Amniotic stem cell (primary cell): ENCODE data around the gene ZNF594.
"Not testable (repeated sequence)": the region's sequence is repeated elsewhere in the genome, so short reads cannot be mapped to it uniquely, and the experiment has no call there.

Experiments used
- DNase-seq: peaks from one replicate; lab custom pipeline; 2025; lab: John Stamatoyannopoulos, UW

The ZNF594 gene

GRCh38 chr17:5201011-5201410 lies 9.3 kb upstream of the ZNF594 start:
- DNase-seq = no peak

- DNase-seq = no peak
These were observed 8.7 kb upstream of the ZNF594 start for GRCh38 chr17:5200360-5200759.

- no peak for DNase-seq
These were observed 6.8 kb upstream of the ZNF594 start for GRCh38 chr17:5198472-5198871.

- DNase-seq = peak; percentile 33
These were observed 2.7 kb upstream of the ZNF594 start for GRCh38 chr17:5194346-5194745.

DNA sequence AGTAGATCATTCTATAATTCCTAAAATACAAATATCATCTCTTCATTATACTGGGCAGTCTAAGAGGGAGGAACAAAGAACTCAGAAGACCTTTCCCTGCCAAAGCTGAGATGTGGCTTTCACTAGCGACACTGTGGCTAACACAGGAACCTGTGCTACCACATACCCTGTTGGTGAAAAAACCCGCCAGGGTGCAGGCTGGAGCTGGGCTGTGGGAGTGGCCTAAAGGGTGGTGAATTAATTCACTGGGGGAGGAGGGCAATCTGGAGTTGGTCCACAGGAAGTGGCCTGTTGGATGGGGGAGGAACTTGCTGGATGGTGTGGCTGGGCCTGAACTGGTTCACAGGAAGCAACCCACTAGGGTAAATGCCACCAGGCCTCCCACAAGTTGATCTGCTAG lies 7.4 kb downstream of the ZNF594 start:
- no peak for DNase-seq

DNA sequence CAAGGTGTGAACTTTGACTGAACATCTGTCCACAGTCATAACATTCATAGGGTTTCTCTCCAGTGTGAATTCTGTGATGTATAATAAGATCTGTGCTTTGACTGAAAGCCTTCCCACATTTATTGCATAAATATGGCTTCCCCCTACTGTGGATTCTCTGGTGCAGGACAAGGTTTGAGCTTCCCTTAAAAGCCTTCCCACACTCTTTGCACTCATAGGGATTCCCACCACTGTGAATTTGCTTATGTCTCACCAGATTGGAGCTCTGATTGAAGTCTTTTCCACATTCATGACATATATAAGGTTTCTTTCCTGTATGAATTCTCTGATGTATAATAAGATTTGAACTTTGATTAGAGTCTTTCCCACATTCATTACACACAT lies 8.3 kb downstream of the ZNF594 start:
- no peak for DNase-seq

DNA sequence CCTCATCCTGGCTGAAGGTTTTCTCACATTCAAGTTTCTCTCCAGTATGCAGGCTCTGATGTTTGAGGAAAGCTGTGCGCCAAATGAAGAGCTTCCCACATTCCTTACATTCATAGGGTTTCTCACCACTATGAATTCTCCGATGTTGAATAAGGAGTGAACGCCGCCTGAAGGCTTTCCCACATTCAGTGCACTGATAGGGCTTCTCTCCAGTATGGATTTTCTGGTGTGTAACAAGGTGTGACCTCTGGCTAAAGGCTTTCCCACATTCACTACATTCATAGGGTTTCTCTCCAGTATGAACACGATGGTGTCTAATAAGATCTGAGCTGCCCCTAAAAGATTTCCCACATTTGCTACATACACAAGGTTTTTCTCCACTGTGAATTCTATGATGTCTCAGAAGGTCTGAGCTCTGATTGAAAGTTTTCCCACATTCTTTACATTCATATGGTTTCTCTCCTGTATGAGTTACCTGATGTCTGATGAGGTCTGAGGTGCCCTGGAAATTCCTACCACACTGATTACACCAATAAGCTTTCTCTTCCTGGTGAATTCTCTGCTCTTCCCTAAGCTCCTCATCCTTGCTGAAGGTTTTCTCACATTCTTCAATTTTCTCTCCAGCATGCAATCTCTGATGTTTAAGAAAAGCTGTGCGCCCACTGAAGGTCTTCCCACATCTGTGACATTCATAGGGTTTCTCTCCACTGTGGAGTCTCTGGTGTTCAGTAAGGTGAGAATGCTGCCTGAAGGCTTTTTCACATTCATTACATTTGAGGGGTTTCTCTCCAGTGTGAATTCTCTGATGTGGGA lies 8.9 kb downstream of the ZNF594 start:
- no peak for DNase-seq

DNA sequence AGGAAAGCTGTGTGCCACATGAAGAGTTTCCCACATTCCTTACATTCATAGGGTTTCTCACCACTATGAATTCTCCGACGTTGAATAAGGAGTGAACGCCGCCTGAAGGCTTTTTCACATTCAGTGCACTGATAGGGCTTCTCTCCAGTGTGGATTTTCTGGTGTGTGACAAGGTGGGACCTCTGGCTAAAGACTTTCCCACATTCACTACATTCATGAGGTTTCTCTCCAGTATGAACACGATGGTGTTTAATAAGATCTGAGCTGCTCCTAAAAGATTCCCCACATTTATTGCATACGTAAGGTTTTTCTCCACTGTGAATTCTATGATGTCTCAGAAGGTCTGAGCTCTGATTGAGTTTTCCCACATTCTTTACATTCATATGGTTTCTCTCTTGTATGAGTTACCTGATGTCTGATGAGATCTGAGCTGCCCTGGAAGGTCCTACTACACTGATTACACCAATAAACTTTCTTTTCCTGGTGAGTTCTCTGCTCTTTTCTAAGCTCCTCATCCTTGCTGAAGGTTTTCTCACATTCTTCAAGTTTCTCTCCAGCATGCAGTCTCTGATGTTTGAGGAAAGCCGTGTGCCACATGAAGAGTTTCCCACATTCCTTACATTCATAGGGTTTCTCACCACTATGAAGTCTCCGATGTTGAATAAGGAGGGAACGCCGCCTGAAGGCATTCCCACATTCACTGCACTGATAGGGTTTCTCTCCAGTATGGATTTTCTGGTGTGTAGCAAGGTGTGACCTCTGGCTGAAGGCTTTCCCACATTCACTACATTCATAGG lies 10.0 kb downstream of the ZNF594 start:
- no peak for DNase-seq

- DNase-seq = no peak
These were observed 12.7 kb downstream of the ZNF594 start for GRCh38 chr17:5179003-5179402.

DNA sequence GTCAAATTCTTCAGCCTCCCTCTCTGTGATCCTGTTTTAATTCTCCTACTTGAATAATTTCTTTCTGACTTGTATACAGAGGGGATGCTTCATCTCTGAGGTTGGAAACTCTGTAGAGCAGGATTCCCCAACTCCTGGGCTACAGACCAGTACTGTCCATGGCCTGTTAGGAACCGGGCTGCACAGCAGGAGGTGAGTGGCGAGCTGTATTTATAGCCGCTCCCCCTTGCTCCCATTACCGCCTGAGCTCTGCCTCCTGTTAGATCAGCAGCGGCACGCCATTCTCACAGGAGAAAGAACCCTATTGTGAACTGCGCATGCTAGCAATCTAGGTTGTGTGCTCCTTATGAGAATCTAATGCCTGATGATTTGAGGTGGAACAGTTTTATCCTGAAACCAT lies 16.6 kb downstream of the ZNF594 start:
- DNase-seq = not testable (repeated sequence)

DNA sequence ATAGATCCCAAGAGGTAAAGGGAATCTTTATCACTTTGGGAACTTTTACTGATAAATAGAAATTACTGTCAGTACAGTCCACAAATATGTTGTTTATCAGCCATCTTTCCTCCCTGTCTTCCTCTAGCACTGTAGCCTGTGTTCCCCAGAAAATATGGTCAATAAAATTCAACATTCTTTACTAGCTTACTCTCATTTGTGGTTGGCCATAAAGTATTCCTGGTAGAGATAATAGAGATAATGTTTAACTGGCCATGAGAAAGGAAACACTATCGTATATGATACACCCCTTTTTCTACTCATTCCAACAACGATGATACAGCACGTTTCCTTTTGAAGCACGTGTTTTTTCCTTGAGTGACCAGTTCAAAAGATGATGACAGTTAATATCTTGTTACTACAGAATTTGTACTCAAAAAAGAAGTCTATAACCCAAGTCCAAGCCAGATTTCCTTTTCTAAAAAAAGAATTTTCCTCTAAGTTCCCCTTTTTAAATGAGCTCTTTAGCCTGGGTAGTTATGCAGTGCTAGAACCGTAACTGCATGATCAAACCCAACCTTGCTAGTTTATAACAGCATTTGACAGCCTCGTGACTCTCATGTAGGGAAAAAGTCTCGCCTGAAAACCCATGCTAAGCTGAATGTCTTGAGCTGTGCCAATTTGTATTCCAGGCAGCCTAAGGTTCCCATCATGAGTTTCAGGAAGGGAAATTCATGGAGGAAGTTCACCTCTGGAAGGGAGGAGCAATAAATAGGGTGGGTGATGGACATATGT lies 25.7 kb downstream of the ZNF594 start:
- DNase-seq = not testable (repeated sequence)

DNA sequence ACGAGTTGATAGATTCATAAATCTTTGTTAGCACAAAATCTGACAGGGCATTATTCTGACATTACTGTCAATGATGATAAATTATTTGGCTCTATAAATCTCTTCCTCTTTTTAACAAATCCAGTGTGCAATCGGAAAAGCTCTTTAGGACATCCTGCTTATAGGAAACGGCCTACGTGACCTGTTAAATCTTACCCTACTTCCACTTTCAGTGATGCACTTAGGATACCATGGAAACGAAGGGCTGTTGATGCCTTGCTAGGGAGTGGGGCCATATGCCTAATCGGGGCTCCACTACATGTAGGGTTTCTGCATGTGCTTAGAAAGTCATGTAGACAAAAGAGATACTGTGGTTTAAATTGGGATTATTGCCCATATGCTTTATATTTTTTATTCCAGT lies 27.2 kb downstream of the ZNF594 start:
- no peak for DNase-seq

- not testable (repeated sequence) for DNase-seq
These were observed 29.9 kb downstream of the ZNF594 start for GRCh38 chr17:5161793-5162192.

- not testable (repeated sequence) for DNase-seq
These were observed 31.0 kb downstream of the ZNF594 start for GRCh38 chr17:5160702-5161101.

DNA sequence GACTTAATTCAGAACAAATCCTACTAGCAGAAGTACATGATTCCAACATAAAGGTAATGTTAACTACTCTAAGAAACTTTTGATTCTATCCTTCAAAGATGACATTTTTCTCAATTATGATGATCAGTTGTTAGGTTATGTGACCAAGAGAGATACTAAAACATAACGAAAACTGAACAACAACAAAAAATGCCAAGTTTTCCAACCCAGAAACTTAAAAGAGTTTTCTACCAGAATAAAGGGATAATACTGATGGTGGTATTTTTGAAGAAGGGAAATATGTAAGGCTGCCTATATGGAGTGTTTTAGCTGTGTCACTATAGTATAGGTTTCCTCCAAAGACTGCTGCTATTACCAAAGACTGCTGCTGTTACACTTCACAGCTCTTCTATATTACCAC lies 45.5 kb downstream of the ZNF594 start:
- DNase-seq = not testable (repeated sequence)

- DNase-seq = not testable (repeated sequence)
These were observed 48.8 kb downstream of the ZNF594 start for GRCh38 chr17:5142877-5143276.

GRCh38 chr17:5139458-5139732 lies 52.3 kb downstream of the ZNF594 start:
- DNase-seq = no peak

DNA sequence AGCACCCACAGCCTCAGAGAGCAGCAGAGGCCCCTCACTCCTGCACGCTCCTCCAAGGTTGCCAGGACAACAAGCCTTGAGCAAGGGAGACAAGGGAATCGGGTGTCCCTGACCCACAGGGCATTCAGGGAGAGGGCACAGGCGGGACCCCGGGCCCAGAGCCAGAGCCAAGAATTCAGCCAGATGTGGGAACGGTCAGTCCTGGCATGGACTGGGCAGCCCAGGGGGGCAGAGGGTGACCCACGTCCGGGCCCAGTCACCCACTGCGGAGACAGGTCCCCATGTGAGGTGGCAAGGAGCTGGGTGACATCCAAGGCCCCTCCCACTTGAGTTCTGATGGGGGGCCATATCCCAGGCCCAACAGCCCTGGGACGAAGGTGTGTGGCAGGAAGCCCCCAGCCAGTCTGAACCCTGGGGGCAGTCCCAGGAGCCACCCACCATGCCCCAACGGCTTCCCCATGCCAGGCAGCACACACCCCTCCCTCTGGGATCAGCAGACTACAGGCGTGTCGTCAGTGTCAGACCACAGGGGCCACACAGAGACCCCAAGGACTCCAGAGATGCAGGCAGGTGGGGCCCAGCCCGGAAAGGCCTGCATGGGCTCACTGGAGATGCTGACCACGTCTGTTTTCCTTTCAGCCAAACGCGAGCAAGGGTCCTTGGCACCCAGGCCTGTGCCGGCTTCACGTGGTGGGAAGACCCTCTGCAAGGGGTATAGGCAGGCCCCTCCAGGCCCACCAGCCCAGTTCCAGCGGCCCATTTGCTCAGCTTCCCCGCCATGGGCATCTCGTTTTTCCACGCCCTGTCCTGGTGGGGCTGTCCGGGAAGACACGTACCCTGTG lies 52.8 kb downstream of the ZNF594 start:
- DNase-seq = no peak

- not testable (repeated sequence) for DNase-seq
These were observed 53.5 kb downstream of the ZNF594 start for GRCh38 chr17:5138198-5138544.

GRCh38 chr17:5137511-5138197 lies 54.0 kb downstream of the ZNF594 start:
- DNase-seq = not testable (repeated sequence)
